Adrenal gland (tissue), 12 donors: ENCODE data around the gene CD248. TPM values are rescaled to one million over a fixed set of nuclear protein-coding genes. Genes with fewer than 3 reads are reported as not detected.

Experiments
- DNase-seq, 7 donors: peaks; one replicate each; pipeline ENCODE4 v3.0.0-alpha.2; 2019 to 2020
- H3K27ac ChIP-seq, 5 donors: fragments of 200-600 bp; sonication (generic) in 4 of 5; 1 replicate in 3 of 5; 2 replicates in 2 of 5; pipeline versions ENCODE4 v1.5.1 to v1.8.0; 2016 to 2020; ENCODE audit warnings: mild to moderate bottlenecking in 1 of 5
- H3K27me3 ChIP-seq: fragments of 200-600 bp; 2 replicates; pipeline ENCODE4 v1.8.0; 2021
- H3K36me3 ChIP-seq, 2 donors: fragments of 200-600 bp; replicated peaks in 1 of 2; 1 replicate in 1 of 2; 2 replicates in 1 of 2; pipeline versions ENCODE4 v1.5.1 to v1.8.0; 2018 to 2022
- H3K4me1 ChIP-seq, 2 donors: fragments of 200-600 bp; replicated peaks in 1 of 2; 1 replicate in 1 of 2; 2 replicates in 1 of 2; pipeline versions ENCODE4 v1.5.1 to v1.8.0; 2018 to 2021
- H3K4me3 ChIP-seq, 4 donors: fragments of 200-600 bp; sonication (generic) in 3 of 4; one replicate each; pipeline ENCODE4 v1.5.1; 2016 to 2018
- H3K9me3 ChIP-seq, 3 donors: fragments of 200-600 bp; sonication (generic) in 1 of 3; replicated peaks in 1 of 3; 1 replicate in 2 of 3; 2 replicates in 1 of 3; pipeline versions ENCODE4 v1.5.1 to v1.8.0; 2016 to 2021
- CTCF ChIP-seq, 6 experiments: fragments of 450-650 bp in 4 of 6; fragments of 200-600 bp in 2 of 6; sonication (generic) in 1 of 6; IDR thresholded peaks; 1 replicate in 5 of 6; 2 replicates in 1 of 6; pipeline versions ENCODE4 v1.5.1 to v1.8.0; 2016 to 2021; ENCODE audit warnings: antibody characterized with exemption in 6 of 6, mild to moderate bottlenecking in 2 of 6, moderate library complexity in 1 of 6
- POLR2A ChIP-seq, 2 donors: fragments of 450-650 bp; IDR thresholded peaks; one replicate each; pipeline ENCODE4 v1.6.1; 2017; ENCODE audit warnings: antibody characterized with exemption in 2 of 2, mild to moderate bottlenecking in 2 of 2, moderate library complexity in 1 of 2
- WGBS, 4 donors: extraction: QIAGEN DNeasy Blood & Tissue Kit in 2 of 4; methylation state at CpG; one replicate each; pipeline versions ENCODE4 v1.1.5 to v1.1.7; 2013 to 2017; 5-methylcytosine and 5-hydroxymethylcytosine counted together
- intact Hi-C, 2 donors: fragments of 100-400 bp; cut with DNase I; formaldehyde crosslinking; loops; one replicate each; pipeline versions ENCODE4 v1.14.1 to v1.15.0; 2022 to 2023
- polyA plus RNA-seq, 3 donors: library from polyadenylated mRNA; stranded (reverse); fragments of 200-250 nt in 2 of 3; fragments of 350-450 nt in 1 of 3; fragmentation: Illumina TruSeq in 1 of 3; extraction: RNeasy Lipid Tissue Mini Kit (QIAGEN cat#74804) in 1 of 3; gene quantifications; one replicate each; pipeline ENCODE4 v1.2.3, GENCODE V29; 2013 to 2014
- total RNA-seq, 9 donors: library from RNA; depleted of rRNA in 4 of 9; stranded (reverse); fragments of >200 nt in 4 of 9; fragments of 120-200 nt in 1 of 9; fragmentation: NEBNext Ultra II Directional in 1 of 9; extraction: Animal tissue kit (Norgen Biotek cat#: 25700) in 1 of 9; gene quantifications; one replicate each; pipeline versions ENCODE4 v1.1.0 to v1.2.4, GENCODE V29; 2013 to 2023
- donor health status: healthy with polysubstance abuse.
- donor health status: Bipolar disorder and iron deficiency.
- donor health status: DM: yes; HTN: yes; CAD: no.
- donor health status: DM: no; HTN: no; CAD: no.
- donor health status: DM: no; HTN: no; CAD: no.
- donor health status: DM: yes; HTN: yes; CAD: no.

CD248 gene
- total and polyA plus RNA-seq, 12 donors: 3.8 to 28.0 (median 15.8) TPM

- H3K9me3 ChIP-seq: no peaks in the 10 kb centered on the region
- TF ChIP-seq CTCF (IDR thresholded peaks at IDR 0.05) (no peak), POLR2A (IDR thresholded peaks at IDR 0.05) (no peak)
- DNase-seq: peak in 5 of 7 donors; percentile 68 to 82 (median 68)
- H3K4me1 ChIP-seq: peaks cover 5 to 16% of the 10 kb centered on the region in 2 donors
- peak overlapping the region in 4 of 5 donors; percentile 39 to 91 (median 65) for H3K27ac ChIP-seq
- H3K27me3 ChIP-seq: no peaks in the 10 kb centered on the region
- WGBS, 4 donors: 35 to 56% (median 41%) methylated on average over 7 to 16 of the region's 16 CpGs
- no peaks in the 10 kb centered on the region for H3K36me3 ChIP-seq
- intact Hi-C loops: no loop called here
- H3K4me3 ChIP-seq: no peak overlapping the region
These were observed 1.1 kb upstream of the CD248 start for GRCh38 chr11:66317723-66318599.

GRCh38 chr11:66317322-66317722, 478 bp upstream of the CD248 start:
- intact Hi-C loops: no loop called here
- Histone ChIP-seq H3K4me3 (peak overlapping the region in 1 of 4 donors; percentile 37), H3K36me3 (no peaks in the 10 kb centered on the region), H3K27me3 (no peaks in the 10 kb centered on the region), H3K4me1 (peaks cover 6 to 18% of the 10 kb centered on the region in 2 donors), H3K9me3 (no peaks in the 10 kb centered on the region), H3K27ac (peak overlapping the region in 4 of 5 donors; percentile 39 to 91 (median 65))
- no peak for DNase-seq
- TF ChIP-seq POLR2A (IDR thresholded peaks at IDR 0.05): no peak
- TF ChIP-seq CTCF (IDR thresholded peaks at IDR 0.05): no peak
- WGBS, 4 donors: 27 to 41% (median 38%) methylated on average over 13 to 14 of the region's 14 CpGs

GRCh38 chr11:66315921-66316811, 678 bp downstream of the CD248 start:
- intact Hi-C loops: no loop called here
- TF ChIP-seq CTCF (IDR thresholded peaks at IDR 0.05) (no peak), POLR2A (IDR thresholded peaks at IDR 0.05) (no peak)
- peak overlapping the region in 2 of 5 donors; percentile 75 to 91 for H3K27ac ChIP-seq
- no peak for DNase-seq
- peak overlapping the region in 1 of 4 donors; percentile 37 for H3K4me3 ChIP-seq
- no peaks in the 10 kb centered on the region for H3K36me3 ChIP-seq
- H3K27me3 ChIP-seq: no peaks in the 10 kb centered on the region
- 63 to 85% (median 71%) methylated on average over 10 to 52 of the region's 52 CpGs for WGBS, 4 donors
- no peaks in the 10 kb centered on the region for H3K9me3 ChIP-seq
- peaks cover 6 to 18% of the 10 kb centered on the region in 2 donors for H3K4me1 ChIP-seq

GRCh38 chr11:66315498-66315885, 1.4 kb downstream of the CD248 start:
- Histone ChIP-seq H3K27ac (peak overlapping the region in 2 of 5 donors; percentile 75 to 91), H3K27me3 (no peaks in the 10 kb centered on the region), H3K9me3 (no peaks in the 10 kb centered on the region), H3K36me3 (no peaks in the 10 kb centered on the region), H3K4me1 (peaks cover 6 to 18% of the 10 kb centered on the region in 2 donors), H3K4me3 (peak overlapping the region in 1 of 4 donors; percentile 37)
- TF ChIP-seq POLR2A (IDR thresholded peaks at IDR 0.05) (no peak), CTCF (IDR thresholded peaks at IDR 0.05) (no peak)
- intact Hi-C loops: no loop called here
- whole genome bisulfite sequencing, 4 donors: 65 to 78% (median 76%) methylated on average over 11 to 14 of the region's 14 CpGs
- DNase-seq: no peak
